ENCODE results near the gene RNU5B-1. TPM values are rescaled to one million over a fixed set of nuclear protein-coding genes. Genes with fewer than 3 reads are reported as not detected.

The RNU5B-1 gene
- total RNA-seq, 4 donors from 2014 or later = not detected

DNA sequence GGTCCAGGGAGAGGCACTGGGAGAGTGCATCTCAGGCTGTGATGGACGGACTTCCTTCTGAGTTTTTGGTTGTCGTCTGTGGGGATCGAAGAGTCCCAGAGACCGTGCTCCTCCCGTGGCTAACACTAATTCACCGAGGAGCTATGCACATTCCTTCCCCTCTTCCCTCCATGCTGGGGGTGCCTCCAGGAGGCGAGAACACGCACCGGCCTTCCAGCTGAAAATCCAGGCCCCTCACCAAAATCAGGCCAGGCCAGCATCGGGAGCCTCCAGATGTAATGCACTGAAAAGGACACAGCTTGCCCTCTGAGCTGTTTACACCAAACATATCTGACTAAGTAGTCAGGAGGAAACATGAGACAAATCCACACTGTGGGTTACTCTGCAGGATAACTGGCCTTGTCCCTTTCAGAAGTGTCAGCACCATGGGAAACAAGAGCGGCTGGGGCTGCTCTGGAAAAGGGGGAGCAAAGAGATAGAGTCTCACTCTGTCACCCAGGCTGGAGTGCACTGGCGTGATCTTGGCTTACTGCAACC lies 5.5 kb downstream of the RNU5B-1 start:
- H3K4me3 ChIP-seq = no peak overlapping the region
- no peak for TF ChIP-seq POLR2AphosphoS5 (IDR thresholded peaks at IDR 0.05)
- TF ChIP-seq, protein P1, sequence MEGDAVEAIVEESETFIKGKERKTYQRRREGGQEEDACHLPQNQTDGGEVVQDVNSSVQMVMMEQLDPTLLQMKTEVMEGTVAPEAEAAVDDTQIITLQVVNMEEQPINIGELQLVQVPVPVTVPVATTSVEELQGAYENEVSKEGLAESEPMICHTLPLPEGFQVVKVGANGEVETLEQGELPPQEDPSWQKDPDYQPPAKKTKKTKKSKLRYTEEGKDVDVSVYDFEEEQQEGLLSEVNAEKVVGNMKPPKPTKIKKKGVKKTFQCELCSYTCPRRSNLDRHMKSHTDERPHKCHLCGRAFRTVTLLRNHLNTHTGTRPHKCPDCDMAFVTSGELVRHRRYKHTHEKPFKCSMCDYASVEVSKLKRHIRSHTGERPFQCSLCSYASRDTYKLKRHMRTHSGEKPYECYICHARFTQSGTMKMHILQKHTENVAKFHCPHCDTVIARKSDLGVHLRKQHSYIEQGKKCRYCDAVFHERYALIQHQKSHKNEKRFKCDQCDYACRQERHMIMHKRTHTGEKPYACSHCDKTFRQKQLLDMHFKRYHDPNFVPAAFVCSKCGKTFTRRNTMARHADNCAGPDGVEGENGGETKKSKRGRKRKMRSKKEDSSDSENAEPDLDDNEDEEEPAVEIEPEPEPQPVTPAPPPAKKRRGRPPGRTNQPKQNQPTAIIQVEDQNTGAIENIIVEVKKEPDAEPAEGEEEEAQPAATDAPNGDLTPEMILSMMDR (IDR thresholded peaks at IDR 0.05) = no peak
- no peak for TF ChIP-seq POLR2A (IDR thresholded peaks at IDR 0.05)
- TF ChIP-seq EP300 (IDR thresholded peaks at IDR 0.05) = no peak
- H3K9me3 ChIP-seq = no peaks in the 10 kb centered on the region
- H3K27ac ChIP-seq = no peak overlapping the region
- H3K4me1 ChIP-seq = peaks cover 5% of the 10 kb centered on the region
- no peaks in the 10 kb centered on the region for H3K27me3 ChIP-seq
- H3K36me3 ChIP-seq = no peaks in the 10 kb centered on the region
- WGBS = 89% methylated on average over 9 of the region's 12 CpGs
- DNase-seq (ENCODE audit: low spot score in 2 of 2) = no peak

DNA sequence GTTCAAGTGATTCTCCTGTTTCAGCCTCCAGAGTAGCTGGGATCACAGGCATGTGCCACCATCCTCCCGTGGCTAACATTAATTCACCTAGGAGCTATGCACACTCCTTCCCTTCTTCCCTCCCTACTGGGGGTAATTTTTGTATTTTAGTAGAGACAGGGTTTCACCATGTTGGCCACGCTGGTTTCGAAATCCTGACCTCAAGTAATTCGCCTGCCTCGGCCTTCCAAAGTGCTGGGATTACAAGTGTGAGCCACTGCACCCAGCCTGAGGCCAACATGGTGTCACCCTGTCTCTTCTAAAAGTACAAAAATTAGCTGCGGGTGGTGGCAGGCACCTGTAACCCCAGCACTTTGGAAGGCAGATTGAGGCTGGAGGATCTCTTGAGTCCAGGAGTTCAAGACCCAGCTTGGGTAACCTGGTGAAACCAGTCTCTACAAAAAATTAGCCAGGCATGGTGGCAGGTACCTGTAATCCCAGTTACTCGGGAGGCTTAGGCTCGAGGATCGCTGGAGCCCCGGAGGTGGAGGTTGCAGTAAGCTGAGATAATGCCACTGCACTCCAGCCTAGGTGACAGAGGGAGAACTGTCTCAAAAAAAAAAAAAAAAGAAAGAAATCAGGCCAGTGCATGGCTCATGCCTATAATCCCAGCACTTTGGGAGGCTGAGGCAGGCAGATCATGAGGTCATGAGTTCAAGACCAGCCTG lies 6.1 kb downstream of the RNU5B-1 start:
- H3K27ac ChIP-seq = no peak overlapping the region
- no peaks in the 10 kb centered on the region for H3K4me1 ChIP-seq
- H3K36me3 ChIP-seq = no peaks in the 10 kb centered on the region
- TF ChIP-seq POLR2A (IDR thresholded peaks at IDR 0.05) = no peak
- TF ChIP-seq EP300 (IDR thresholded peaks at IDR 0.05) = no peak
- TF ChIP-seq POLR2AphosphoS5 (IDR thresholded peaks at IDR 0.05) = no peak
- TF ChIP-seq, protein P1 (IDR thresholded peaks at IDR 0.05) = no peak
- 89% methylated on average over 10 of the region's 10 CpGs for WGBS
- H3K27me3 ChIP-seq = no peaks in the 10 kb centered on the region
- no peaks in the 10 kb centered on the region for H3K9me3 ChIP-seq
- no peak for DNase-seq (ENCODE audit: low spot score in 2 of 2)
- H3K4me3 ChIP-seq = no peak overlapping the region

DNA sequence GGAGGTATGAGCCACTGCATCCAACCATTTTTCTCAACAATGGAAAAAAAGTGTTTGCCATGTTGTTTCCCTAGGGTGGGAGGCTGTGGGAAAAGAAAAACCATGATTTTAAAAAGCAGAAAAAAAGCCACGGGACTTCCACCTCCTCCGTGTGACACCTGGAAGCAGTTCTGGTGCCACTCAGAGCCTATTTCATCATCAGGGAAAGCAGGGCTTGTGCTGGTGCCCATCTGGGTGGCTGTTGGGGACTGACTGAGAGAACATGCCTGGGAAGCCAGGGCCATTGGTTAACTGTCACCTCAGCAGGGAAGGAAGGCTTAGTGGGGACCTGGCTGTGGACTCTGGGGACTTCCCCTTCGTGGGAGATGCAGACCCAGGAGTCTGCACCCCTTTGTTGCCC lies 7.3 kb downstream of the RNU5B-1 start:
- WGBS = 37% methylated on average over 3 of the region's 3 CpGs
- H3K36me3 ChIP-seq = no peaks in the 10 kb centered on the region
- no peaks in the 10 kb centered on the region for H3K27me3 ChIP-seq
- DNase-seq (ENCODE audit: low spot score in 2 of 2) = no peak
- no peaks in the 10 kb centered on the region for H3K9me3 ChIP-seq
- H3K4me1 ChIP-seq = no peaks in the 10 kb centered on the region
- H3K4me3 ChIP-seq = no peak overlapping the region
- TF ChIP-seq POLR2A (IDR thresholded peaks at IDR 0.05) (no peak), POLR2AphosphoS5 (IDR thresholded peaks at IDR 0.05) (no peak), EP300 (IDR thresholded peaks at IDR 0.05) (no peak)
- TF ChIP-seq, protein P1 (IDR thresholded peaks at IDR 0.05) = no peak
- no peak overlapping the region for H3K27ac ChIP-seq

DNA sequence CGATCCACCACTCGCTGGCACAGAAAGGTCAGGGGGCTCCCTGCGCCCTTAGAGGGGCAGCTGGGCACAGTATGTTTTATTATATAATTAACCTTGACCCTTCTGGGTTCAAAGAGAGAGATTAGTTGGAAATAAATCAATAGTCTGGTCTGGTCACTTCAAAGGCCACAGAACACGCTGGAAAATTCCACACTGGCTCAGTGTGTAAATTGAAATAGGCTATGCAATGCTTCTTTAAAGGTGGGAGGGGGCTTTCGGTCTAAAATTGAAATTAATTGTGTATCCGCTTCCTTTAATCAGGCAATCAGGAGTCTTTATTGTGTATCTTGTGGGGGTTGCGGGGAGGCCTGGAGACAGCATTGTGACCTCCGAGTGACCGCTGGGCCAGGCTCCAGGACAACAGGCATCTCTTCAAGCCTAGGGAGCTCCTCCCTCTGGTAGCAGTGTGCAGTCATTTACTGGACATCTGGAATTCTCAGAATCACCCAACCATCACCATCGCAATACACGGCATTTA lies 8.0 kb downstream of the RNU5B-1 start:
- H3K27ac ChIP-seq = no peak overlapping the region
- H3K27me3 ChIP-seq = no peaks in the 10 kb centered on the region
- H3K4me1 ChIP-seq = no peaks in the 10 kb centered on the region
- H3K4me3 ChIP-seq = no peak overlapping the region
- no peak for TF ChIP-seq POLR2A (IDR thresholded peaks at IDR 0.05)
- TF ChIP-seq POLR2AphosphoS5 (IDR thresholded peaks at IDR 0.05) = no peak
- TF ChIP-seq, protein P1 (IDR thresholded peaks at IDR 0.05) = no peak
- TF ChIP-seq EP300 (IDR thresholded peaks at IDR 0.05) = no peak
- no peaks in the 10 kb centered on the region for H3K9me3 ChIP-seq
- WGBS = 80% methylated on average over 11 of the region's 11 CpGs
- H3K36me3 ChIP-seq = no peaks in the 10 kb centered on the region
- no peak for DNase-seq (ENCODE audit: low spot score in 2 of 2)

DNA sequence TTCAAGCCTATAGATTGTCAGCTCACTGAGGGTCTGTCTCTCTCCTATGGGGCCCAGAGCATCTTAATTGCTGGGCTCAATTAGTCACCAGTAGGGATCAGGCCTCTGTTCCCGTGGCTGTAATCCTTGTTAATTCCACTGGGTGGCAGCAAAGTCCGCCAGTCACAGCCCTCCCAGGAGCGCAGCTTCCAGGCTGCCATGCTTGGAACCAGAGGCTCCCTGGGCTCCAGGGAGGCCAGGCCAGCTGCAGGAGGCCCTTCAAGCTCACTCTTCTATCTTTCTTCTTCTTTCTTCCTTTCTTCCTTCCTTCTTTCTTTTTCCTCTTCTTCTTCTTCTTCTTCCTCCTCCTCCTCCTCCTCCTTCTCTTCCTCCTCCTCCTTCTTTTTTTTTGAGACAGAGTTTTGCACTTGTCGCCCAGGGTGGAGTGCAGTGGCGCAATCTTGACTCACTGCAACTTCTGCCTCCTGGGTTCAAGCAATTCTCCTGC lies 14.4 kb downstream of the RNU5B-1 start:
- Histone ChIP-seq H3K4me3 (no peak overlapping the region), H3K27me3 (peaks cover 3% of the 10 kb centered on the region), H3K36me3 (no peaks in the 10 kb centered on the region), H3K9me3 (no peaks in the 10 kb centered on the region), H3K27ac (no peak overlapping the region), H3K4me1 (no peaks in the 10 kb centered on the region)
- TF ChIP-seq, protein P1 (IDR thresholded peaks at IDR 0.05) = peak; percentile 85 to 93
- no peak for TF ChIP-seq EP300 (IDR thresholded peaks at IDR 0.05)
- no peak for TF ChIP-seq POLR2AphosphoS5 (IDR thresholded peaks at IDR 0.05)
- no peak for TF ChIP-seq POLR2A (IDR thresholded peaks at IDR 0.05)
- 30% methylated on average over 5 of the region's 5 CpGs for WGBS
- DNase-seq (ENCODE audit: low spot score in 2 of 2) = peak in 1 of 2 donors; percentile 81
